LHCN-M2 (cell line): ENCODE results near the gene TLCD3B. TPM values are rescaled to one million over a fixed set of nuclear protein-coding genes. Genes with fewer than 3 reads are reported as not detected.

Experiments
- total RNA-seq: library from RNA; depleted of rRNA; stranded (reverse); fragments of >200 nt; gene quantifications from 2 replicates; pipeline ENCODE4 v1.2.3, GENCODE V29; 2014; rRNA removed

Gene TLCD3B
- total RNA-seq, 1 experiment from 2014 or later, result not detected

Other genes starting within 250 kb of the TLCD3B start
- gene KIF22, start 240.5 kb downstream of the TLCD3B start, total RNA-seq, result 100 and 108 TPM in 2 replicates
- gene MAZ, start 224.7 kb downstream of the TLCD3B start, total RNA-seq, result 126 and 147 TPM in 2 replicates
- 0.58 and 1.1 TPM in 2 replicates for gene PRRT2, start 219.1 kb downstream of the TLCD3B start, total RNA-seq
- gene PAGR1, start 215.1 kb downstream of the TLCD3B start, total RNA-seq, result 63.2 and 63.4 TPM in 2 replicates
- gene MVP, start 210.8 kb downstream of the TLCD3B start, total RNA-seq, result 275 and 303 TPM in 2 replicates
- 75.5 and 89.7 TPM in 2 replicates for gene CDIPT, start 168.0 kb downstream of the TLCD3B start, total RNA-seq
- gene SEZ6L2, start 131.7 kb downstream of the TLCD3B start, total RNA-seq, result 10.9 and 15.2 TPM in 2 replicates
- 5.0 and 8.9 TPM in 2 replicates for gene ASPHD1, start 130.8 kb downstream of the TLCD3B start, total RNA-seq
- 12.2 and 18.3 TPM in 2 replicates for gene KCTD13, start 105.0 kb downstream of the TLCD3B start, total RNA-seq
- 79.7 and 91.0 TPM in 2 replicates for gene TMEM219, start 69.2 kb downstream of the TLCD3B start, total RNA-seq
- gene TAOK2, start 57.4 kb downstream of the TLCD3B start, total RNA-seq, result 87.7 and 93.3 TPM in 2 replicates
- gene HIRIP3, start 35.7 kb downstream of the TLCD3B start, total RNA-seq, result 12.2 and 22.4 TPM in 2 replicates
- 116 and 194 TPM in 2 replicates for gene INO80E, start 35.0 kb downstream of the TLCD3B start, total RNA-seq
- not detected in 2 replicates for gene DOC2A, start 20.2 kb downstream of the TLCD3B start, total RNA-seq
- gene C16orf92, start 8.1 kb downstream of the TLCD3B start, total RNA-seq, result not detected in 2 replicates
- 2,146 and 2,472 TPM in 2 replicates for gene ALDOA, start 34.5 kb upstream of the TLCD3B start, total RNA-seq
- 142 and 154 TPM in 2 replicates for gene PPP4C, start 44.7 kb upstream of the TLCD3B start, total RNA-seq
- 0.29 and 1.5 TPM in 2 replicates for gene TBX6, start 60.7 kb upstream of the TLCD3B start, total RNA-seq
- gene YPEL3, start 64.9 kb upstream of the TLCD3B start, total RNA-seq, result 6.8 and 14.2 TPM in 2 replicates
- 0.83 and 1.0 TPM in 2 replicates for gene GDPD3, start 82.3 kb upstream of the TLCD3B start, total RNA-seq
- 37.5 and 46.3 TPM in 2 replicates for gene MAPK3, start 91.9 kb upstream of the TLCD3B start, total RNA-seq
- gene CORO1A, start 152.3 kb upstream of the TLCD3B start, total RNA-seq, result 5.0 and 6.7 TPM in 2 replicates
- gene BOLA2B, start 162.4 kb upstream of the TLCD3B start, total RNA-seq, result 257 and 647 TPM in 2 replicates
- 40.2 and 49.2 TPM in 2 replicates for gene SLX1A, start 162.6 kb upstream of the TLCD3B start, total RNA-seq
- 2.6 and 5.4 TPM in 2 replicates for gene SULT1A3, start 168.0 kb upstream of the TLCD3B start, total RNA-seq
- 0.57 and 0.58 TPM in 2 replicates for gene NPIPB13, start 217.2 kb upstream of the TLCD3B start, total RNA-seq